Measurements from ENCODE around the gene GOLGA8R.
"Not testable (repeated sequence)": the region's sequence is repeated elsewhere in the genome, so short reads cannot be mapped to it uniquely, and the experiment has no call there.

Gene GOLGA8R

GRCh38 chr15:30414160-30414559 is at the start of gene GOLGA8R:
Gene GOLGA8R, minus strand, starts transcription at chr15:30414260. Its CDS starts 98 bp downstream, at chr15:30414162.
- not testable (repeated sequence) for DNase-seq

GRCh38 chr15:30463849-30464248 is 49.8 kb upstream of the GOLGA8R start:
- not testable (repeated sequence) for DNase-seq

DNA sequence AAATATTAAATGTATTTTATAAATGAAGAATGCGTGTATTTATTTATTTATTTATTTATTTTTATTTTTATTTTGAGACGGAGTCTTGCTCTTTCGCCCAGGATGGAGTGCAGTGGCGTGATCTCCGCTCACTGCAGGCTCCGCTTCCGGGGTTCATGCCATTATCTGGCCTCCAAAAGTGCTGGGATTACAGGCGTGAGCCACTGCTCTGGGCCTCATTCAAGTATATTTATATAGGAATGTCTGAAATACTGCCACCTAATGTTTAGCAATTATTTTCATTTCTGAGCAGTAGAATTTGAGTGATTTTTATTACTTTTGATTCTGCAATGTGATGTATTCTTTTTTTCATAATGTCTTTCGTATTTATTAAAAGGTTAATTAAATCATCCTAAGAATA is 48.1 kb upstream of the GOLGA8R start:
- not testable (repeated sequence) for DNase-seq

DNA sequence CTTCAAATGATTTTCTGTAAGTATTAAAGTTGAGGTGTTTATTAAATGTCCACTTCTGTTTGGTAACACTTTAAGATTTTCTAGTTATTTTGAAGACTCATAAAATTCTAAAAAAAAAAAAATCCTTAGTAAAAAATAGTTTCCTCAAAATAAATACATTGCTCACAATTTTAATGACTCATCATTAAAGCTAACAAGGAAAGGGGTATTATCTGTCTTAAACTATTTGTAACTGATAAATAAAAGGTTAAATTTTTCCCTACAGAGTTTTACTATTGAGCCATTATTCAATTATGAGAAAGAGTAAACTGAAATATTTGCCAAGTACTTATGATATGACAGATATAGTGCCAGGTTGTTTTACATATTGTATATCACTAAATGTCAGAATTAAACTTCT is 38.6 kb upstream of the GOLGA8R start:
- DNase-seq: not testable (repeated sequence)

DNA sequence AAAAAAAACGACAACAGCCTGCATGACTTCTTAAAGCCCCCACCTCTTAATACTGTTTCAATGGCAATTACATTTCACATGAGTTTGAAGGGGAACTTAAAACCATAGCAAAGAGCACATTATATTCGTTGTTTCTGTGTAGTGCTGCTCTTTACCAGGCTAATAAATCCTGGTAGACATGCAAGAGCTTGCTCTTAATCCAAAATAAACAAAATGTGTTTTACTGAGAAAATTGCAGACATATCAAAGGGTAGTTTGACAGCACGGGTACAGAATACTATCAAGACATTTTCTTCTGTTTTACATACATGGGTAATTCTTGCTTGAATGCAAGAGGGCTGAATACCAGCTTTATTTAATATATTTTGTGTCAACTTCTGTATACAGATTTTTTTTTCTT is 24.3 kb upstream of the GOLGA8R start:
- not testable (repeated sequence) for DNase-seq

DNA sequence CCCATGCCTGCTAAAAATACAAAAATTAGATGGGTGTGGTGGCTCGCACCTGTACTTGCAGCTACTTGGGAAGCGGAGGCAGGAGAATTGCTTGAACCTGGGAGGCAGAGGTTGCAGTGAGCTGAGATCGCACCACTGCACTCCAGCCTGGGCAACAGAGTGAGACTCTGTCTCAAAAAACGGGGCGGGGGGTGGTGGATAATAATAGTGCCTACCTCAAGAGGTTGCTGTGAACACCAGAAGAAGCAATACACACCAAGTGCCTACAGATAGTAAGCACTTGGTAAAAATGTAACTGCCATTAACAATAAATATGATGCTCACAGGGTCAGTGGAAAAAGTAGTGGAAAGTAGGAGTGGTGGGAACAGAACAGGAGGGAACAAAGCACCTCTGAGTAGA is 21.8 kb upstream of the GOLGA8R start:
- DNase-seq: not testable (repeated sequence)

DNA sequence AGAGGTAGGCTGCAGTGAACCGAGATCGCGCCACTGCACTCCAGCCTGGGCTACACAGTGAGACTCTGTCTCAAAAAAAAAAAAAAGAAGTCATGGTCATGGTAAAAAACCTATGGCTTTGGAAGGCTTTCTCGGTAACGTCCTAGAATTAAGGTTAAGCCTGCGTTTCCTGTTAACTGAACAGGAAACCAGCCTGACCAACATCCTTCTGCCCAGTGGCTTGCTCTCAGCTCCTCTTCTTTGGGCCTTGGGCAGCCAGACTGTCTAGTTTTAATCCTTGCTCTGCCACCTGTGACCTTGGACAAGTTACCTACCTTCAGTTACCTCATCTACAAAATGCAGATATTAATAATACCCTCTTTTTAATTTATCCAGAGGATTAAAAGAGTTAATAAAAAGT is 6.7 kb upstream of the GOLGA8R start:
- DNase-seq: not testable (repeated sequence)

- DNase-seq: not testable (repeated sequence)
These were observed 6.4 kb downstream of the GOLGA8R start for GRCh38 chr15:30407636-30408035.

GRCh38 chr15:30398988-30399387 is 15.1 kb downstream of the GOLGA8R start:
- not testable (repeated sequence) for DNase-seq

DNA sequence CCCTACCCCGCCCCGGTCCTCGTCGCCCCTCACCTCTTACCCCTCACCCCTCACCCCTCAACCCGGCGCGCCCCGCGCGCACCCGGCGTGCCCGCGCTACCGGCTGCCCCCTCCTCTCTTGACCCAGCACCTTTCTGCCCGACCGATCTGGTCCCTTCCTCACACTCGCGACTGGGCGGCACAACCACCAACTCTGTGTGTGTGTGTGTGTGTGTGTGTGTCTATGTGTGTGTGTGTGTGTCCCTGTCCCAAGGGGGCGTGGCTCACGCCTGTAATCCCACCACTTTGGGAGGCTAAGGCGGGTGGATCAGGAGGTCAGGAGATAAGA is 20.4 kb downstream of the GOLGA8R start:
- DNase-seq: not testable (repeated sequence)

- not testable (repeated sequence) for DNase-seq
These were observed 21.0 kb downstream of the GOLGA8R start, which contains the start of gene CHRFAM7A for GRCh38 chr15:30392766-30393663. Gene CHRFAM7A, minus strand, starts transcription at chr15:30393540. Its CDS starts 10,189 bp downstream, at chr15:30383351.

DNA sequence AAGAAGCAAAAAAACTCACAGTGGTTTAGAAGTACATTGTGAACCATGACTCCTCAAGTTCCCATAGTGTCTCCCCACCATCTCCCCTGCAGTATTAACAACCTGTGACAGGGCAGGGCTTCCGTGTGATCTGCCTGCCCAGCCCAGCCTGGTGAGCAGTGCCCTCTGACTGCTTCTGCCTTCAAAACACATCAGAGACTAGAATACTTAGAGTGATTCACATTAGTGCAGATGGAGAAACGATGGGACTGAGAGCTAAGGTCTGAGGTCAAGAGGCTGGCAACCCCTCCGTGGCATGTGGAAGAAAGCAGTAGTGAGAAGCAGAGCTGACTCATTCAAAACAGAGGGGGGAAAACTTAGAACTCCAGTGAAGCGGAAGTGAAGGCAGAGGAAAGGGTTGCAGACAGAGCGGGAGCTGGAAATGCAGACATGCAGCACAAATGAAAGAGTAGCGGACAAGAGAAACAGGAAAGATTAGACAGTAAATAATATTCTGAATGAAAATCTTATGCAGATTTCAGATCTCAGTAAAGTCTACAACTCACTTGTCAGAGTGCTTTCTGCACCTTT is 27.7 kb downstream of the GOLGA8R start:
- DNase-seq: not testable (repeated sequence)

GRCh38 chr15:30377082-30377413 is 37.0 kb downstream of the GOLGA8R start:
- DNase-seq: not testable (repeated sequence)

- DNase-seq: not testable (repeated sequence)
These were observed 37.5 kb downstream of the GOLGA8R start for GRCh38 chr15:30376375-30377081.

DNA sequence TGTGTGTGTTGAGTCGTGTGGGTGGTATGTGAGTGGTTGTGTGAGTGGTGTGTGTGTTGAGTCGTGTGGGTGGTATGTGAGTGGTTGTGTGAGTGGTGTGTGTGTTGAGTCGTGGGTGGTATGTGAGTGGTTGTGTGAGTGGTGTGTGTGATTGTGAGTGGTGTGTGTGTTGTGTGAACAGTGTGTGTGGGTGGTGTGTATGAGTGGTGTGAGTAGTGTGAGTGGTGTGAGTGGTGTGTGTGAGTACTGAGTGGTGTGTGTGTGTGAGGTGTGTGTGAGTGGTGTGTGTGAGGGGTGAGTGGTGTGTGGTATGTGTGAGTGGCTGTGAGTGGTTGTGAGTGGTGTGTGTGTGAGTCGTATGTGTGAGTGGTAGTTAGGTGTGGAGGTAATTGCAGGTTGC is 38.2 kb downstream of the GOLGA8R start:
- DNase-seq: not testable (repeated sequence)

- not testable (repeated sequence) for DNase-seq
These were observed 39.2 kb downstream of the GOLGA8R start for GRCh38 chr15:30374862-30375261.

GRCh38 chr15:30368271-30368670 is 45.8 kb downstream of the GOLGA8R start:
- DNase-seq: not testable (repeated sequence)

DNA sequence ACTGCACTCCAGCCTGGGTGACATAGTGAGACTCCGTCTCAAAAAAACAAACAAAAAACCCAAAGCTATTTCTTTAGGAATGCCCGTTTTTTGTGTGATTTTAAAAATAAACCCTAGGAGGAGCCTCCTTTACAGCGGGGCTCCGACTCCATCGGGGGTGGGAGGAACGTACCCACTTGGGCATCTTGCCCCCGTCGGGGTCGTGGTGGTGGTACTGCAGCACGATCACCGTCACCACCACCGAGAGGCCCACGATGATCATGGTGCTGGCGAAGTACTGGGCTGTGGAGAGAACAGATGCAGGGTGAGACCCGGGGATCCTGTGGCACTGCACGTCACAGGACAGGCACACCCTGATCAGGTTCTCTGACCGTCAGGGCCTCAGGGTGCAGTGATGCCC is 46.8 kb downstream of the GOLGA8R start:
- DNase-seq: not testable (repeated sequence)

GRCh38 chr15:30361404-30361803 is 52.7 kb downstream of the GOLGA8R start:
- DNase-seq: not testable (repeated sequence)

DNA sequence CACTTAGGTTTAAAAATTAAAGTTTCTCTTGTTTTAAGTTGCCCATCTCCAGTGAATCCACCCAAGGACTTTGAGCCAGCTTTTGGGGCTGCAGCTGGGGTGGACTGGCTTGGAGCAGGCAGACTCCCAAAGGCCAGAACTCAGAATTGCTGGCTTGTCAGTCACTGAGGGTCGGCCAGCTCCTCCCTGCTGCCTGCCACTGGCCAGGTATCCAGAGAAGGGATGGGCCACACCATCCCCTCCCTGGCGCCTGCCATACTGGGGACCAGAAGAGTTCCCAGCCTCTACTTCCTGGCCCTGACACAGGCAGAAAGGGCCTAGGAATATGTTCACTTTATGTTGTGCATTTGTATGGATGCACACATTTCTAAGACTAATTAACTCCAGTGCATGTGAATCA is 53.1 kb downstream of the GOLGA8R start:
- not testable (repeated sequence) for DNase-seq

- DNase-seq: not testable (repeated sequence)
These were observed 59.0 kb downstream of the GOLGA8R start for GRCh38 chr15:30355043-30355442.
